Uterine smooth muscle cell (primary cell): ENCODE measurements around the gene AMPH. TPM values are rescaled to one million over a fixed set of nuclear protein-coding genes. Genes with fewer than 3 reads are reported as not detected.

Experiments
- total RNA-seq: library from RNA; depleted of rRNA; stranded (reverse); fragments of >200 nt; gene quantifications from 2 replicates; pipeline ENCODE4 v1.2.3, GENCODE V29; 2014

Gene AMPH
- 1.5 and 2.0 TPM in 2 replicates for total RNA-seq

DNA sequence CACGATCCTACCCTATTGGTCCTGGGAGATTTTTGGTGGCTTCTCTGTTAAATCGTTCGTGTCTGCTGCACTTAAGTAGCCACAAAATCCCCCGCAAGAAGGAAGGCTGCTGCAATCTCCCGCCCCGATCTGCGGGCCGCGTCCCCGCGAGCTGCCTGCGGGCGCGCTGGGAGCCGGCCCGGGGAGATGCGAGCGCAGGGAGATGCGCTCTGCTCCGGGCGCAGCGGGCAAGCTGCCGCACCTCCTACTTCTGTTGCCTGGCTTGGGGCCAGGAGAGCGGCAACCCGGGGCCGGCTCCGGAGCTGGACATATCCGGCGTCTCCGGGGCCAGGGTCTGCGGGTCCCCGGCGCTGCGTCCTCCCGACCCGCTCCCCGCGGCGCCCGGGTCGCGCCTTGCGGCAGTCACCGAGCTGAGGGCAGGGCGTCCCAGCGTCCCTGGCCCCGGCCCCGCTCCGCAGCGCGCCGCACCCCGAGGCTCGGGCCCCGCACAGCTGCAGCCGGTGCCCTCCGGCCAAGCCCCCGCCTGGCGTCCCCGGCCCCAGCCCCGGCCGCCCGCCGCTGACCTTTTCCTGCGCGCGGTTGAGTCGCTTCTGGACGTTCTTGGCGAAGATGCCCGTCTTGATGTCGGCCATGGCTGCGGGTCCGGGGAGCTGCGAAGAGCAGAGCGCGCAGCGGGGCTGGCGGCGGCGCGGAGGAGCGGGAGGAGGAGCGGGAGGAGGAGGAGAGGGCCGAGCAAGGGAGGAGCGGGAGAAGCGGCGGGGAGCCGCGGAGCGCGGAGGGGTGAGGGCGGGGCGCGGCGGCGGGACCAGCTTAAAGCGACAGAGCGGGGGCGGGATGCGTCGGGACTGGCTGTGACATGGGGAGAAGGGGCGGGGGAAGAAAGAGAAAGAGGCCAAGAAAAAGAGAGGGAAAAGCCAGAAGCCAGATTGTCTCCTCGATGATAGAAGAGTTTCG, at the start of gene AMPH:
Gene AMPH, minus strand, starts transcription at position 654 of the 954 bp plus-strand sequence. Its CDS starts 22 bp downstream, at position 632.

